NCI-H82 treated with DMSO at 0.1 percent for 48 hours (cell line): ENCODE results near the gene ORM1.
"Not testable (repeated sequence)": the region's sequence is repeated elsewhere in the genome, so short reads cannot be mapped to it uniquely, and the experiment has no call there.

Source experiments
- DNase-seq: peaks from one replicate; lab custom pipeline; 2025; ENCODE audit not compliant: unreplicated experiment; lab: John Stamatoyannopoulos, UW

ORM1 gene

DNA sequence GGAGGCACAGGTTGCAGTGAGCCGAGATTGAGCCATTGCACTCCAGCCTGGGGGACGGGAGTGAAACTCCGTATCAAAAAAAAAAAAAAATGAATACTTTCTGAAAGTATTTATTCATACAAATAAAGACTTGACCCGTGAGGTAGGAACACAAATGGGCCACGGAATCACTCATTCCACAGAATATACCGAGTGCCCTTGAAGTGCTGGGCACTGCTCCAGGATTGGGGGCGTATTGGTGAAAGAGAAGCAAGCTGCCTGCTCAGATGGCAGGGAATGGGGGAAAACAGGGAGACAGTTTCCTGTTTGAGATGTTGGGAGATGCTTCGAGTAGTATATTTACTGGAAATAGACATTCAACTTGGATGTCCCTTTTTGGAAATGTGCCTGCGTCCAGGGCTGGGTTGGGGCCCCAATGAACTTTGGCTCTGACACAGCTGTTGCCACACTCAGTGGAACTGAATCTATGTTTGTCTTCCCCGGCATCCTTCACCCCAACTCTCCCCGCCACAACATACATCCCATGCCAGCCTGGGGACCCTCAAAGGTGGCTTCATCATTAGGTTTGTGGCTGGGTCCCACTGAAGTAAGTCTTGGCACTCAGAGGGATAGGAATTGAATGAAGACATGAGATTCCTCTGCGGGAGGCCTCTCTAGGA lies 609 bp upstream of the ORM1 start:
- not testable (repeated sequence) for DNase-seq

DNA sequence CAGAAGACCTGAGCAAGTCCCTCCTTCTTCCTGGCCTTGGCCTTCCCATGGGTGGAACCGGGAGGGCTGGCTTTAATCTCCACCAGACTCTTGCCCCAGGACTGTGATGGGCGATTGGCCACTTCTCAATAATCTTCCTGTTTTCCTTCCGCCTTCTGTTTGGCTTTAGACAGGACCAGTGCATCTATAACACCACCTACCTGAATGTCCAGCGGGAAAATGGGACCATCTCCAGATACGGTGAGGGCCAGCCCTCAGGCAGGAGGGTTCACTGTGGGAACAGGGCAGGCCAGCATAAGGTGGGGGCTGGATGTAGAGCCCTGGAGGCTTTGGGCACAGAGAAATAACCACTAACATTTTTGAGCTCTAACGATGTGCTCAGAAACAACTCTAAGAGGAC lies 951 bp downstream of the ORM1 start:
- not testable (repeated sequence) for DNase-seq

DNA sequence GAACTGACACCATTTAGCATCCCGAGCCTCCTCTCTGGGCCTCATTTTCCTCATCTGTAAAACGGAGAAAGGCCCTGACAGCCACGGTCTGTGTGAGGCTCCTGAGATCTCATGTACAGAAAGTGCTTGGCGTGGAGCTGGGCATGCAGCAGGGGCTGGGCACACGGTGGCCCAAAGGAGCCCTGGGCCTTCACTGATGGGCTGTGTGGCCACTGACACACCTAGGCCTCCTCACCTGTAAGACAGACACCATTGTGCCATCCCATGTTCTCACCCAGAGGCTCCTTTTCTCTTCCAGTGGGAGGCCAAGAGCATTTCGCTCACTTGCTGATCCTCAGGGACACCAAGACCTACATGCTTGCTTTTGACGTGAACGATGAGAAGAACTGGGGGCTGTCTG lies 1.6 kb downstream of the ORM1 start:
- no peak for DNase-seq

DNA sequence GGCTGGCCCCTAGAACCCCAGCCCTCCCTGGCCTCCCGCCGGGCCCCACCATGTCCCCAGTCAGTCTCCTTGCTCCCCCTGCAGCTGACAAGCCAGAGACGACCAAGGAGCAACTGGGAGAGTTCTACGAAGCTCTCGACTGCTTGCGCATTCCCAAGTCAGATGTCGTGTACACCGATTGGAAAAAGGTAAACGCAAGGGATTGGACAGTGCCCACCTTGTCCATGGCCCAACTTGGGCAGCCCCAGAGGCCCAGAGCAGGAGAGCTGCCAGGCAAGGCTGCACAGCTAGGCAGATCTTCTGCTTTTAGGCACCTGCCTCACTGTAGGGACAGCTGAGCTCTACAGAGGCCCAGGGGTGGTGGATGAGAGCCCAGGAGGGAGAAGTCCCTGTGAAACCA lies 2.1 kb downstream of the ORM1 start:
- DNase-seq: not testable (repeated sequence)

DNA sequence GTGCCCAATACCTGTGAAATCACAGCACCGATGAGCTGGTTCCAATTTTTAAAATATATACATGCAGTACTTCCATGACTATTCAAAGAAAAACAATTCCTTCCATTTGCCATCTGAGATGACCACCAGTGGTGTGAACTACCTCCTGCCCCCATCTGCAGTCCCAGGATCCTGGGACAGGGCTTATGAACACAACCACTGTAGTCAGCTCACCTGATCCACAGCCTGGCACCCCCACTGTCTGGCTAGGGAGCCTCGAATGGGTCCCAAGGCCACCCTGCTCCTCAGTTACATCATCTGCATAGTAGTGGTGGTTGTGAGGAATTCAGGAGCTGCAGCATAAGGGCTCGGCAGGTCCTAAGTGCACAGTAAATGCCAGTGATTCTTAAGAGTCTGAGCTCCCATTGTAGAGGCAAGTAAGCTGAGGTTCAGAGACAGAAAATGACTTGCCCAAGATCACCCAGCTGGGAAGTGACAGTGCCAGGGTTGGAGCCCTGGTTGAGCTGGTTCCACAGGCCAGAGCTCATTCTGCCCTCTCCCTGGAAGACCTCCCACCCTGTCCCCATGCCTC lies 2.9 kb downstream of the ORM1 start:
- DNase-seq: not testable (repeated sequence)

DNA sequence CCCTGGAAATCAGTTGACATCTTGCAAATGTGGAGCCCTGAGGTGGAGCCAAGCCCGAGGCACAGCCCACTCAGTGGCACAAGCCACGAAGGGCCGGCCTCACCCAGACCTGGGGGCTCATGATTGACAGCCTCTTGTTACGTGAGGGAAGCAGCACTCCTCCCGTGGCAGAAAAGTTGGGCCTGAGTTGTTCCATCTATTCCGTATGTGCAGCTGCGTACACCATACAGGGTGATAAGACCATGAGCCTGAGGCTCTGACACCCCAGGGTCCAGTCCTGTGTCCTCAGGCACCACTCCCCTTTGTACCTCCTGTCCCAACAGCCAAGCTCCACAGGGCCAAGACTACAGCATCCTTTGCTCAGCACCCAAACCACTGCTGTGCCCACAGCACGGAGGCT lies 4.9 kb downstream of the ORM1 start:
- DNase-seq: no peak

DNA sequence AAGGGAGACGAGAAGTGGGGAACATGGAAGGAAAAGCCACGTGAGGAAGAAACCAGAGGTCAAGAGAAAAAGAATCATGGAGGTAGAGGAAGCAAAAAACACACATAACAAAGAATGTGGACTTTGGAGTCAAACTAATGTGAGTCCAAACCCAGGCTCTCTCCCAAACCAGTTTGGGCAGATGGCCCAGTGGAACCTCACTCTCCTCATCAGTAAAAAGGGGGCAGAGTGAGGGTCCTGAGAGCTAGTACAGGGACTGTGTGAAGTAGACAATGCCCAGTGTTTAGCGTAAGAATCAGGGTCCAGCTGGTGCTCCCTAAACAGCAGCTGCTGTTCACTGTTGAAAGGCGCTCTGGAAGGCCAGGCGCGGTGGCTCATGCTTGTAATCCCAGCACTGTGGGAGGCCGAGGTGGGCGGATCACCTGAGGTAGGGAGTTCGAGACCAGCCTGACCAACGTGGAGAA lies 5.5 kb downstream of the ORM1 start:
- DNase-seq: not testable (repeated sequence)

DNA sequence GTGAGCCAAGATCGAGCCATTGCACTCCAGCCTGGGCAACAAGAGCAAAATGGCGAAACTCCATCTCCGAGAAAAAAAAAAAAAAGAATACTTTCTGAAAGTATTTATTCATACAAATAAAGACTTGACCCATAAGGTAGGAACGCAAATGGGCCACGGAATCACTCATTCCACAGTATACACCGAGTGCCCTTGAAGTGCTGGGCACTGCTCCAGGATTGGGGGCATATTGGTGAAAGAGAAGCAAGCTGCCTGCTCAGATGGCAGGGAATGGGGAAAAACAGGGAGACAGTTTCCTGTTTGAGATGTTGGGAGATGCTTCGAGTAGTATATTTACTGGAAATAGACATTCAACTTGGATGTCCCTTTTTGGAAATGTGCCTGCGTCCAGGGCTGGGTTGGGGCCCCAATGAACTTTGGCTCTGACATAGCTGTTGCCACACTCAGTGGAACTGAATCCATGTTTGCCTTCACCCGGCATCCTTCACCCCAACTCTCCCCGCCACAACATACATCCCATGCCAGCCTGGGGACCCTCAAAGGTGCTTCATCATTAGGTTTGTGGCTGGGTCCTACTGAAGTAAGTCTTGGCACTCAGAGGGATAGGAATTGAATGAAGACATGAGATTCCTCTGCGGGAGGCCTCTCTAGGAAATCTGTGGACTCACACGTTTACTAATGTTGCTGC lies 6.2 kb downstream of the ORM1 start:
- DNase-seq: not testable (repeated sequence)

DNA sequence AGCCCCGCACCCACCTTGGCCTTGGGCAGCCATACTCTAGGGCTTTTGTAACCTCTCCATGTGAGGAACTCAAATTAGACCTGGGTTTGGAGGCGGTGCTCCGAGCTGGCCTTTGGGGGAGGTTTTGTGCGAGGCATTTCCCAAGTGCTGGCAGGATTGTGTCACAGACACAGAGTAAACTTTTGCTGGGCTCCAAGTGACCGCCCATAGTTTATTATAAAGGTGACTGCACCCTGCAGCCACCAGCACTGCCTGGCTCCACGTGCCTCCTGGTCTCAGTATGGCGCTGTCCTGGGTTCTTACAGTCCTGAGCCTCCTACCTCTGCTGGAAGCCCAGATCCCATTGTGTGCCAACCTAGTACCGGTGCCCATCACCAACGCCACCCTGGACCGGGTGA lies 6.7 kb downstream of the ORM1 start, which contains the start of gene ORM2:
ORM2 (plus strand) TSS at position 245 of the 398 bp plus-strand sequence; CDS start at position 281, 36 bp downstream.
- DNase-seq: not testable (repeated sequence)

DNA sequence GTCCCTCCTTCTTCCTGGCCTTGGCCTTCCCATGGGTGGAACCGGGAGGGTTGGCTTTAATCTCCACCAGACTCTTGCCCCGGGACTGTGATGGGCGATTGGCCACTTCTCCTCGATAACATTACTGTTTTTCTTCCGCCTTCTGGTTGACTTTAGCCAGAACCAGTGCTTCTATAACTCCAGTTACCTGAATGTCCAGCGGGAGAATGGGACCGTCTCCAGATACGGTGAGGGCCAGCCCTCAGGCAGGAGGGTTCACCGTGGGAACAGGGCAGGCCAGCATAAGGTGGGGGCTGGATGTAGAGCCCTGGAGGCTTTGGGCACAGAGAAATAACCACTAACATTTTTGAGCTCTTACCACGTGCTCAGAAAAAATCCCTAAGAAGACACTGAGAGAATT lies 7.7 kb downstream of the ORM1 start:
- DNase-seq: no peak

DNA sequence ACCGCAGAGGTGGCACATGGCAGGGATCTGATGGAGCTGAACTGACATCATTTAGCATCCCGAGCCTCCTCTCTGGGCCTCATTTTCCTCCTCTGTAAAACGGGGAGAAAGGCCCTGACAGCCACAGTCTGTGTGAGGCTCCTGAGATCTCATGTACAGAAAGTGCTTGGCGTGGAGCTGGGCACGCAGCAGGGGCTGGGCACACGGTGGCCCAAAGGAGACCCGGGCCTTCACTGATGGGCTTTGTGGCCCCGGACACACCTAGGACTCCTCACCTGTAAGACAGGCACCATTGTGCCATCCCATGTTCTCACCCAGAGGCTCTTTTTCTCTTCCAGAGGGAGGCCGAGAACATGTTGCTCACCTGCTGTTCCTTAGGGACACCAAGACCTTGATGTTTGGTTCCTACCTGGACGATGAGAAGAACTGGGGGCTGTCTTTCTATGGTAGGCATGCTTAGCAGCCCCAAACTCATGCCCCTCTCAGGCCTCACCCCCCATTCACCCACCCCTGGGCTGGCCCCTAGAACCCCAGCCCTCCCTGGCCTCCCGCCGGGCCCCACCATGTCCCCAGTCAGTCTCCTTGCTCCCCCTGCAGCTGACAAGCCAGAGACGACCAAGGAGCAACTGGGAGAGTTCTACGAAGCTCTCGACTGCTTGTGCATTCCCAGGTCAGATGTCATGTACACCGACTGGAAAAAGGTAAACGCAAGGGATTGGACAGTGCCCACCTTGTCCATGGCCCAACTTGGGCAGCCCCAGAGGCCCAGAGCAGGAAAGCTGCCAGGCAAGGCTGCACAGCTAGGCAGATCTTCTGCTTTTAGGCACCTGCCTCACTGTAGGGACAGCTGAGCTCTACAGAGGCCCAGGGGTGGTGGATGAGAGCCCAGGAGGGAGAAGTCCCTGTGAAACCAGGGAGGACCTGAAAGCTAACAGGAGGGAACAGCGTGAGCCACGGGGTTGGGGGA lies 8.6 kb downstream of the ORM1 start:
- DNase-seq: not testable (repeated sequence)

DNA sequence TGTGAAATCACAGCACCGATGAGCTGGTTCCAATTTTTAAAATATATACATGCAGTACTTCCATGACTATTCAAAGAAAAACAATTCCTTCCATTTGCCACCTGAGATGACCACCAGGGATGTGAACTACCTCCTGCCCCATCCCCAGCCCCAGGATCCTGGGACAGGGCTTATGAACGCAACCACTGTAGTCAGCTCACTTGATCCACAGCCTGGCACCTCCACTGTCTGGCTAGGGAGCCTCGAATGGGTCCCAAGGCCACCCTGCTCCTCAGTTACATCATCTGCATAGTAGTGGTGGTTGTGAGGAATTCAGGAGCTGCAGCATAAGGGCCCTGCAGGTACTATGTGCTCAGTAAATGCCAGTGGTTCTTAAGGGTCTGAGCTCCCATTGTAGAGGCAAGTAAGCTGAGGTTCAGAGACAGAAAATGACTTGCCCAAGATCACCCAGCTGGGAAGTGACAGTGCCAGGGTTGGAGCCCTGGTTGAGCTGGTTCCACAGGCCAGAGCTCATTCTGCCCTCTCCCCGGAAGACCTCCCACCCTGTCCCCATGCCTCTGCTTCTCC lies 9.7 kb downstream of the ORM1 start:
- not testable (repeated sequence) for DNase-seq

DNA sequence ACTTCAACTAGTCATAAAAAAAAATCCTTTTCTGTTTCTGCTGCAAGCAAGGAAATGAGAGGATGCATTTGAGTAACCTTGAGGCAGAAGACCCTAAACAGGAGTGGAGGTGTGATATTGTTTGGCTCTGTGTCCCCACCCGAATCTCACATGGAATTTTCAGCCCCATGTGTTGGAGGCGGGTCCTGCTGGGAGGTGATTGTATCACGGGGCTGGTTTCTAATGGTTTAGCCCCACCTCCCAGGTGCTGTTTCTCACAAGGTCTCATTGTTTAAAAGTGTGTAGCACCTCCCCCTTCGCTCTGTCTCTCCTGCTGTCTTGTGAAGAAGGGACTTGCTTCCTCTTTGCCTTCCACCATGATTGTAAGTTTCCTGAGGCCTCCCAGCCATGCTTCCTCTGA lies 10.8 kb downstream of the ORM1 start:
- not testable (repeated sequence) for DNase-seq

DNA sequence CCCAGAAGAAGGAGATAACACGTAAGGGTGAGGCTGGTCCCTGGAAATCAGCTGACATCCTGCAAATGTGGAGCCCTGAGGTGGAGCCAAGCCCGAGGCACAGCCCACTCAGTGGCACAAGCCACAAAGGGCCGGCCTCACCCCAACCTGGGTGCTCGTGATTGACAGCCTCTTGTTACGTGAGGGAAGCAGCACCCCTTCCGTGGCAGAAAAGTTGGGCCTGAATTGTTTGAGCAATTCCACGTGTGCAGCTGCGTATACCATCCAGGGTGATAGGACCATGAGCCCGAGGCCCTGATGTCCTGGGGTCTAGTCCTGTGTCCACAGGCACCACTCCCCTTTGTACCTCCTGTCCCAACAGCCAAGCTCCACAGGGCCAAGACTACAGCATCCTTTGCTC lies 11.6 kb downstream of the ORM1 start:
- DNase-seq: no peak

DNA sequence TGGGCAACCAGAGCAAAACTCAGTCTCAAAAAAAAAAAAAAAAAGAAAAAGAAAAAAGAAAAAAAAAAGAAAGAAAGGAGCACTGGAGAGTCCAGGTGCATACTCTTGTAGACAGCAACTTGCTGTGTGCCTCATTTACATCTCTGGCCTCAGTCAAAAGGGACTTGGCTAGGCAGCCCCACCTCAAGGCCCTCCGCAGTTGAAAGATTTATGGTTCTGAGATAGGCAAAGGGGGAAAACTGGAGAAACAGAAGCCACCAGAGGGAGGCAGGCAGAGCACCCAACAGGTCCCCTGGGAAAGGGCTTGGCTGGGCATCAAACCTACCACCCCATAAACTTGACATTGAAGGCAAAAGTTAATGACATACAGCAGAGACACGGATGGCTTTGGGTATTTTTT lies 12.8 kb downstream of the ORM1 start:
- DNase-seq: no peak

DNA sequence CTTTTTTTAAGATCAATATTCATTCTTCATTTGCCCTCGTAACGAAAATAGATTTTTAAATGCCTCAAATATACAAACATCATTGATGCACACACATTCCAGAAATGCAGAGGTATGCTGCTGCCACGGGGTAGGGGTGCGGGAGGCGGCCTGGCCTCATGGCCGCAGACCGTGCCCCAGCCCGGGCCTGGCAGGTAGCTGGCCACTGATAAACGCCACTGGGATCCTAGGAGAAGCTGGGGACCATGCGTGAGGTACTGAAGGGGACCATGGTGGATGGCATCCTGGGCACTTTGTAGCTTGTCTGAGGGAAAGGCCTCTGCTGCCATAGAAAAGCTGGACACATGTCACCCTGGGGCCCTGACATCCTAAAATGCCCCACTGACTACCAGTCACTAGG lies 13.3 kb downstream of the ORM1 start:
- DNase-seq: no peak

DNA sequence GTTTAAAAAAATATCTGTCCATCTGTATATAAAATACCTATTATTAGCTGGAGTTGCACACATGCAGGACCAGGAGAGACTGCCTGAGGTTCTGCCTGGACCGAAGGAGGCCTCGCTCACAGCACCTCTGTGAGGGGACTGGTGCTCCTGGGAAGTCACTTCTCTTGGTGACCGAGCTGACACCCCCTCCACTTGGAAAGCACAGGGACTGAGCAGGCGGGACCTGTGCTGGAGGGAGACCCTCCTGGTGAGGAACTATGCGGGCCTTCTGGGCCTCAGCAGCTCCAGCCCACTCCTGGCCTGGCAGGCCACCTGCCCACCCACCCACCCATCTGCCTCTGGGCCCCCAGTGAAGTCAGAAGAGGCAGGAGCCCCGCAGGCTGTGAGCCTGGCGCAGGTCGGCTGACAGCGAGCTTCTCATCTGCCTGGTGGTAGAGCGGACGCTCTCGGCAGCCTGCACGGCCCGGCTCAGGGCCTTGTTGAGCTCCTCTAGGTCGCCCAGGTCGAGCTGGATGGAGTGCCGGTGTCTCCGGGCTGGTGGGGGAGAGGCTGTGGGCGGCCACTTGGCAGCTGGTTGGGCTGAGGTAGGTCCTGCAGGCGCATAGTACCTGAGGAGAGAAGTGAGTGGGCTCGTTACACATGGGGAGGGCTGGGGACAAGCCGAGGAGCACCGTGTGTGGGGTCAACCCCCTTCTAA lies 13.9 kb downstream of the ORM1 start:
- no peak for DNase-seq

DNA sequence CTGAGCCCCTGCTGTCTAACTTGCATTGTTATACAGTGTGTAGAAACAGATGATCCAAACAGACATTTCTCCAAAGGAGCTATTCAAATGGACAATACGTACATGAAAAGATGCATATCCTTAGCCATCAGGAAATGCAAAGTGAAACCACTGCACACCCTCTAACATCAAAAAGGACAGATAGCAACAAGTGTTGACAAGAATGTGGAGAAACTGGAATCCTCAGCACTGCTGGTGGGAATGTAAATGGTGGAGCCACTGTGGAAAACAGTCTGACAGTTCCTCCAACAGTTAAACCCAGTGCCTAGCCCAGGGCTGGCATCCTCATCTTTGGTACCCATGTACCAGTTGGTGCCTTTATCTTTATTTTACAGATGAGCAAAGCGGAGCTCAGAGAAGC lies 15.3 kb downstream of the ORM1 start:
- no peak for DNase-seq

DNA sequence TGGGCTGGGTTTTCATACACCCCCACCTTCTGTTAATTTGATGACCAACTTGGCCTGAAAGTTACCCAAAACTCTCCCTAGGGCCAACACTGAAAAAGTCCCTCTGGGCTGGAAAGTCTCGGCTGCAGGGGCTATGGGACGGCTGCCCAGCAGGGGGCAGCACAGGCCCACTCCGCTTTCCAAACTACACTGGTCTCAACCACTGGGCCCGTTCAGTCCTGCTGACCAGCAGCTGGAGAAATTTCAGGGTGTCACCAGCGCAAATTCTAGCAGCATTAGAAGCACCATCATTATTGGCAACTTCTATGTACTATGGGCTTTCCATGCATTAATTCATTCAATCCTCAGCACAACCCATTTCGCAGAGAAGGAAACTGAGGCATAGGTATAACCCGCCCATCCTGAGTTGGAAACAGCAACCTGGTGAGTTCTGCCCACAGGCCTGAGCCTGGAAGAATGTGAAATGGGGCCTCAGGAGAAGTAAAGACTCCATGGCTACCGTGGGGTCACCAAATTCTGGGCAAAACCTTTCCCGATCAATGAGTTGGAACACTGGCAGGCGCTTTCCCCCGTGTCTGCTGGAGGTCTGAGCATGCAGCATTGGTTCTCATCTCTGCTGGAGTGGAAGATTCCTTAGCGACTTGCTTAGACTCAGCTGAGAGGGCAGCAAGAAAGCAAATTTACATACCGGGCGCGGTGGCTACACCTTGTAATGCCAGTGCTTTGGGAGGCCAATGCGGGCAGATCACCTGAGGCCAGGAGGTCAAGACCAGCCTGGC lies 16.4 kb downstream of the ORM1 start:
- no peak for DNase-seq
